ENCODE data around the gene VWA2.

- no peak for TF ChIP-seq REST (IDR thresholded peaks at IDR 0.05; ENCODE audit: low read depth)
- no peak for TF ChIP-seq FOXM1 (IDR thresholded peaks at IDR 0.05; ENCODE audit: borderline replicate concordance, low read depth)
Observed at GRCh38 chr10:114281461-114281860, 42.4 kb downstream of the VWA2 start.

Measured in Ishikawa (cell line).